PC-9 (cell line): Measurements from ENCODE around the gene TLR7. TPM values are rescaled to one million over a fixed set of nuclear protein-coding genes. Genes with fewer than 3 reads are reported as not detected.

Experiments
- BruUV-seq: library from RNA; stranded (reverse); fragments of 400-500 nt; replicated peaks from 2 replicates; lab custom pipeline; 2021; lab: Mats Ljungman, UMichigan
- CTCF ChIA-PET: fragments of 300-600 bp; sonication (Branson Sonifier 250); formaldehyde crosslinking; loops from one replicate; lab custom pipeline; 2022; ENCODE audit warnings: antibody characterized with exemption; lab: Charles Lee
- POLR2A ChIA-PET: fragments of 300-600 bp; sonication (Branson Sonifier 250); formaldehyde crosslinking; loops from one replicate; lab custom pipeline; 2022; ENCODE audit warnings: antibody characterized with exemption; ENCODE audit not compliant: unreplicated experiment; lab: Charles Lee
- DNase-seq, 2 experiments: peaks; one replicate each; pipeline versions ENCODE4 v3.0.0 to v3.0.0-alpha.2; 2015 to 2022; ENCODE audit warnings: mixed read lengths in 1 of 2
- H2AFZ ChIP-seq: fragments of 200-600 bp; sonication (generic); 2 replicates; pipeline ENCODE4 v1.8.1; 2017; ENCODE audit warnings: antibody characterized with exemption
- H3F3A ChIP-seq: fragments of 200-600 bp; sonication (generic); 2 replicates; pipeline ENCODE4 v1.8.1; 2017; ENCODE audit warnings: antibody characterized with exemption, mild to moderate bottlenecking, low read depth; ENCODE audit not compliant: insufficient read depth
- H3K27ac ChIP-seq: fragments of 200-600 bp; sonication (generic); 2 replicates; pipeline ENCODE4 v1.6.1; 2016; ENCODE audit warnings: mixed run types
- H3K27me3 ChIP-seq: fragments of 200-600 bp; sonication (generic); 2 replicates; pipeline ENCODE4 v1.6.1; 2016; ENCODE audit warnings: low read depth, mixed run types; ENCODE audit not compliant: insufficient read depth
- H3K36me3 ChIP-seq: fragments of 200-600 bp; sonication (generic); 2 replicates; pipeline ENCODE4 v1.6.1; 2016; ENCODE audit warnings: low read depth, mixed run types
- H3K4me1 ChIP-seq: fragments of 200-600 bp; sonication (generic); replicated peaks from 2 replicates; pipeline ENCODE4 v1.6.1; 2016; ENCODE audit warnings: mixed run types; ENCODE audit not compliant: insufficient read depth
- H3K4me2 ChIP-seq: fragments of 200-600 bp; sonication (generic); 2 replicates; pipeline ENCODE4 v1.6.1; 2017; ENCODE audit warnings: mixed run types
- H3K4me3 ChIP-seq: fragments of 200-600 bp; sonication (generic); 2 replicates; pipeline ENCODE4 v1.6.1; 2016; ENCODE audit warnings: mixed run types
- H3K79me2 ChIP-seq: fragments of 200-600 bp; sonication (generic); 2 replicates; pipeline ENCODE4 v1.6.1; 2017; ENCODE audit warnings: low read depth, mixed run types
- H3K9me2 ChIP-seq: fragments of 200-600 bp; sonication (generic); 2 replicates; pipeline ENCODE4 v1.8.1; 2017; ENCODE audit warnings: mild to moderate bottlenecking; ENCODE audit not compliant: insufficient read depth
- H3K9me3 ChIP-seq: fragments of 200-600 bp; sonication (generic); 2 replicates; pipeline ENCODE4 v1.8.1; 2016; ENCODE audit warnings: low read depth; ENCODE audit not compliant: insufficient read depth
- H4K20me1 ChIP-seq: fragments of 200-600 bp; sonication (generic); 2 replicates; pipeline ENCODE4 v1.8.1; 2017; ENCODE audit not compliant: insufficient read depth
- EZH2 ChIP-seq: fragments of 200-600 bp; sonication (generic); IDR thresholded peaks from 2 replicates; pipeline ENCODE4 v1.8.0; 2017; ENCODE audit warnings: antibody characterized with exemption, low read depth
- intact Hi-C: fragments of 100-400 bp; cut with micrococcal nuclease; formaldehyde crosslinking; loops from one replicate; pipeline ENCODE4 v1.10.0; 2022; ENCODE audit not compliant: unreplicated experiment
- total RNA-seq: library from RNA; stranded (reverse); gene quantifications from 2 replicates; pipeline ENCODE4 v1.2.3, GENCODE V29; 2021
- TF ChIP-seq, protein P1 (sequence below): fragments of 200-600 bp; sonication (generic); conservative IDR thresholded peaks from 2 replicates; pipeline ENCODE4 v1.6.1; 2017; ENCODE audit warnings: mixed run types, antibody characterized with exemption, mild to moderate bottlenecking, moderate library complexity

Gene TLR7
- total RNA-seq, 1 experiment from 2014 or later = not detected

DNA sequence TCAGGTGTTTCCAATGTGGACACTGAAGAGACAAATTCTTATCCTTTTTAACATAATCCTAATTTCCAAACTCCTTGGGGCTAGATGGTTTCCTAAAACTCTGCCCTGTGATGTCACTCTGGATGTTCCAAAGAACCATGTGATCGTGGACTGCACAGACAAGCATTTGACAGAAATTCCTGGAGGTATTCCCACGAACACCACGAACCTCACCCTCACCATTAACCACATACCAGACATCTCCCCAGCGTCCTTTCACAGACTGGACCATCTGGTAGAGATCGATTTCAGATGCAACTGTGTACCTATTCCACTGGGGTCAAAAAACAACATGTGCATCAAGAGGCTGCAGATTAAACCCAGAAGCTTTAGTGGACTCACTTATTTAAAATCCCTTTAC is 18.6 kb downstream of the TLR7 start:
- H3K4me2 ChIP-seq = no peak overlapping the region
- no peak overlapping the region for H3K4me3 ChIP-seq
- H3K4me1 ChIP-seq = no peaks in the 10 kb centered on the region
- intact Hi-C loops = no loop called here
- H2AFZ ChIP-seq = no peak overlapping the region
- H3K9me3 ChIP-seq = no peaks in the 10 kb centered on the region
- no TSS peak for BruUV-seq
- H3K79me2 ChIP-seq = no peaks in the 10 kb centered on the region
- DNase-seq = no peak
- POLR2A ChIA-PET = no interaction called here
- no peaks in the 10 kb centered on the region for H3K27me3 ChIP-seq
- H4K20me1 ChIP-seq = no peaks in the 10 kb centered on the region
- H3K36me3 ChIP-seq = no peaks in the 10 kb centered on the region
- H3K27ac ChIP-seq = no peak overlapping the region
- CTCF ChIA-PET = no interaction called here
- no peaks in the 10 kb centered on the region for H3K9me2 ChIP-seq
- no peaks in the 10 kb centered on the region for H3F3A ChIP-seq
- TF ChIP-seq, protein P1, sequence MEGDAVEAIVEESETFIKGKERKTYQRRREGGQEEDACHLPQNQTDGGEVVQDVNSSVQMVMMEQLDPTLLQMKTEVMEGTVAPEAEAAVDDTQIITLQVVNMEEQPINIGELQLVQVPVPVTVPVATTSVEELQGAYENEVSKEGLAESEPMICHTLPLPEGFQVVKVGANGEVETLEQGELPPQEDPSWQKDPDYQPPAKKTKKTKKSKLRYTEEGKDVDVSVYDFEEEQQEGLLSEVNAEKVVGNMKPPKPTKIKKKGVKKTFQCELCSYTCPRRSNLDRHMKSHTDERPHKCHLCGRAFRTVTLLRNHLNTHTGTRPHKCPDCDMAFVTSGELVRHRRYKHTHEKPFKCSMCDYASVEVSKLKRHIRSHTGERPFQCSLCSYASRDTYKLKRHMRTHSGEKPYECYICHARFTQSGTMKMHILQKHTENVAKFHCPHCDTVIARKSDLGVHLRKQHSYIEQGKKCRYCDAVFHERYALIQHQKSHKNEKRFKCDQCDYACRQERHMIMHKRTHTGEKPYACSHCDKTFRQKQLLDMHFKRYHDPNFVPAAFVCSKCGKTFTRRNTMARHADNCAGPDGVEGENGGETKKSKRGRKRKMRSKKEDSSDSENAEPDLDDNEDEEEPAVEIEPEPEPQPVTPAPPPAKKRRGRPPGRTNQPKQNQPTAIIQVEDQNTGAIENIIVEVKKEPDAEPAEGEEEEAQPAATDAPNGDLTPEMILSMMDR = no peak
- TF ChIP-seq EZH2 = no peak

DNA sequence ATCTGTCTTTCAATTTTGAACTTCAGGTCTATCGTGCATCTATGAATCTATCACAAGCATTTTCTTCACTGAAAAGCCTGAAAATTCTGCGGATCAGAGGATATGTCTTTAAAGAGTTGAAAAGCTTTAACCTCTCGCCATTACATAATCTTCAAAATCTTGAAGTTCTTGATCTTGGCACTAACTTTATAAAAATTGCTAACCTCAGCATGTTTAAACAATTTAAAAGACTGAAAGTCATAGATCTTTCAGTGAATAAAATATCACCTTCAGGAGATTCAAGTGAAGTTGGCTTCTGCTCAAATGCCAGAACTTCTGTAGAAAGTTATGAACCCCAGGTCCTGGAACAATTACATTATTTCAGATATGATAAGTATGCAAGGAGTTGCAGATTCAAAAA is 19.7 kb downstream of the TLR7 start:
- no peaks in the 10 kb centered on the region for H3K36me3 ChIP-seq
- H3K4me2 ChIP-seq = no peak overlapping the region
- intact Hi-C loops = no loop called here
- H3K9me2 ChIP-seq = no peaks in the 10 kb centered on the region
- H3K27me3 ChIP-seq = no peaks in the 10 kb centered on the region
- H3F3A ChIP-seq = no peaks in the 10 kb centered on the region
- TF ChIP-seq, protein P1 = no peak
- TF ChIP-seq EZH2 = no peak
- ChIA-PET POLR2A (no interaction called here), CTCF (no interaction called here)
- no peak overlapping the region for H3K27ac ChIP-seq
- H3K4me1 ChIP-seq = no peaks in the 10 kb centered on the region
- BruUV-seq = no TSS peak
- DNase-seq = no peak
- no peak overlapping the region for H2AFZ ChIP-seq
- H3K9me3 ChIP-seq = no peaks in the 10 kb centered on the region
- no peaks in the 10 kb centered on the region for H4K20me1 ChIP-seq
- no peak overlapping the region for H3K4me3 ChIP-seq
- no peaks in the 10 kb centered on the region for H3K79me2 ChIP-seq

DNA sequence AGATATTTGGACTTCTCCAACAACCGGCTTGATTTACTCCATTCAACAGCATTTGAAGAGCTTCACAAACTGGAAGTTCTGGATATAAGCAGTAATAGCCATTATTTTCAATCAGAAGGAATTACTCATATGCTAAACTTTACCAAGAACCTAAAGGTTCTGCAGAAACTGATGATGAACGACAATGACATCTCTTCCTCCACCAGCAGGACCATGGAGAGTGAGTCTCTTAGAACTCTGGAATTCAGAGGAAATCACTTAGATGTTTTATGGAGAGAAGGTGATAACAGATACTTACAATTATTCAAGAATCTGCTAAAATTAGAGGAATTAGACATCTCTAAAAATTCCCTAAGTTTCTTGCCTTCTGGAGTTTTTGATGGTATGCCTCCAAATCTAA is 20.3 kb downstream of the TLR7 start:
- no peaks in the 10 kb centered on the region for H3K4me1 ChIP-seq
- intact Hi-C loops = no loop called here
- no peaks in the 10 kb centered on the region for H3F3A ChIP-seq
- DNase-seq = no peak
- H3K4me2 ChIP-seq = no peak overlapping the region
- H3K36me3 ChIP-seq = no peaks in the 10 kb centered on the region
- BruUV-seq = no TSS peak
- CTCF ChIA-PET = no interaction called here
- H3K9me2 ChIP-seq = no peaks in the 10 kb centered on the region
- H3K79me2 ChIP-seq = no peaks in the 10 kb centered on the region
- no peak overlapping the region for H3K27ac ChIP-seq
- POLR2A ChIA-PET = no interaction called here
- H2AFZ ChIP-seq = no peak overlapping the region
- H3K27me3 ChIP-seq = no peaks in the 10 kb centered on the region
- TF ChIP-seq, protein P1 = no peak
- TF ChIP-seq EZH2 = no peak
- H3K4me3 ChIP-seq = no peak overlapping the region
- H4K20me1 ChIP-seq = no peaks in the 10 kb centered on the region
- no peaks in the 10 kb centered on the region for H3K9me3 ChIP-seq
